Right cardiac atrium (tissue), 5 donors: ENCODE measurements around the gene RFX1. TPM values are rescaled to one million over a fixed set of nuclear protein-coding genes. Genes with fewer than 3 reads are reported as not detected.

ENCODE experiments used
- polyA plus RNA-seq: library from polyadenylated mRNA; stranded (reverse); fragments of 200-250 nt; gene quantifications from one replicate; pipeline ENCODE4 v1.2.3, GENCODE V29; 2013
- total RNA-seq, 4 donors: library from RNA; stranded (reverse); fragmentation: NEBNext Ultra II Directional; extraction: Animal tissue kit (Norgen Biotek cat#: 25700); gene quantifications; one replicate each; pipeline ENCODE4 v1.2.1, GENCODE V29; 2021
- donor health status: healthy with polysubstance abuse.
- donor health status: DM: no; HTN: yes; CAD: no.
- donor health status: DM: no; HTN: no; CAD: no.
- donor health status: DM: no; HTN: yes; CAD: no; lungs with severe emphysema.
- donor health status: DM: yes; HTN: yes; CAD: no.

The RFX1 gene
- total and polyA plus RNA-seq, 5 donors = 7.0 to 15.6 (median 11.5) TPM

Other genes with a start within 250 kb of the RFX1 start
- 10 to 100 TPM; 14.9 to 21.2 (median 16.8) TPM for gene MRI1, start 241.8 kb downstream of the RFX1 start, total RNA-seq
- gene MRI1, start 241.8 kb downstream of the RFX1 start, polyA plus RNA-seq = 11.2 TPM
- gene C19orf53, start 231.9 kb downstream of the RFX1 start, total RNA-seq = 100 to 1,000 TPM in 3 of 4 donors, 10 to 100 TPM in 1; 91.3 to 121 (median 104) TPM
- gene C19orf53, start 231.9 kb downstream of the RFX1 start, polyA plus RNA-seq = 233 TPM
- gene ZSWIM4, start 210.9 kb downstream of the RFX1 start, total RNA-seq = 1 to 10 TPM; 3.4 to 6.4 (median 3.5) TPM
- gene ZSWIM4, start 210.9 kb downstream of the RFX1 start, polyA plus RNA-seq = 2.3 TPM
- 1 to 10 TPM in 2 of 4 donors, under 1 TPM in 1, not detected in 1; 0.86 to 2.1 (median 1.4) TPM for gene NANOS3, start 129.2 kb downstream of the RFX1 start, total RNA-seq
- gene NANOS3, start 129.2 kb downstream of the RFX1 start, polyA plus RNA-seq = 1.7 TPM
- gene BRME1, start 100.2 kb downstream of the RFX1 start, total RNA-seq = 1 to 10 TPM in 1 of 4 donors, under 1 TPM in 3; 0.40 to 1.2 (median 0.80) TPM
- gene BRME1, start 100.2 kb downstream of the RFX1 start, polyA plus RNA-seq = 0.48 TPM
- gene CC2D1A, start 100.1 kb downstream of the RFX1 start, total RNA-seq = 10 to 100 TPM; 21.6 to 26.2 (median 22.3) TPM
- gene CC2D1A, start 100.1 kb downstream of the RFX1 start, polyA plus RNA-seq = 22.9 TPM
- 1 to 10 TPM; 1.4 to 3.2 (median 2.2) TPM for gene PODNL1, start 67.9 kb downstream of the RFX1 start, total RNA-seq
- 1.9 TPM for gene PODNL1, start 67.9 kb downstream of the RFX1 start, polyA plus RNA-seq
- 10 to 100 TPM; 20.3 to 24.1 (median 21.1) TPM for gene DCAF15, start 53.8 kb downstream of the RFX1 start, total RNA-seq
- 21.5 TPM for gene DCAF15, start 53.8 kb downstream of the RFX1 start, polyA plus RNA-seq
- gene RLN3, start 21.8 kb upstream of the RFX1 start, total RNA-seq = not detected
- gene RLN3, start 21.8 kb upstream of the RFX1 start, polyA plus RNA-seq = not detected
- 1 to 10 TPM; 3.3 to 4.7 (median 3.7) TPM for gene IL27RA, start 25.4 kb upstream of the RFX1 start, total RNA-seq
- gene IL27RA, start 25.4 kb upstream of the RFX1 start, polyA plus RNA-seq = 3.4 TPM
- gene PALM3, start 55.8 kb upstream of the RFX1 start, total RNA-seq = under 1 TPM; 0.38 to 0.58 (median 0.48) TPM
- 0.45 TPM for gene PALM3, start 55.8 kb upstream of the RFX1 start, polyA plus RNA-seq
- 10 to 100 TPM in 1 of 4 donors, 1 to 10 TPM in 3; 6.4 to 10.3 (median 9.2) TPM for gene MISP3, start 66.5 kb upstream of the RFX1 start, total RNA-seq
- 11.1 TPM for gene MISP3, start 66.5 kb upstream of the RFX1 start, polyA plus RNA-seq
- gene C19orf67, start 79.5 kb upstream of the RFX1 start, total RNA-seq = not detected
- gene C19orf67, start 79.5 kb upstream of the RFX1 start, polyA plus RNA-seq = not detected
- 10 to 100 TPM; 34.0 to 53.8 (median 42.5) TPM for gene SAMD1, start 84.4 kb upstream of the RFX1 start, total RNA-seq
- gene SAMD1, start 84.4 kb upstream of the RFX1 start, polyA plus RNA-seq = 32.2 TPM
- gene PRKACA, start 111.4 kb upstream of the RFX1 start, total RNA-seq = 100 to 1,000 TPM; 351 to 412 (median 373) TPM
- gene PRKACA, start 111.4 kb upstream of the RFX1 start, polyA plus RNA-seq = 256 TPM
- 1 to 10 TPM in 3 of 4 donors, under 1 TPM in 1; 0.56 to 1.4 (median 1.2) TPM for gene ASF1B, start 130.3 kb upstream of the RFX1 start, total RNA-seq
- 0.29 TPM for gene ASF1B, start 130.3 kb upstream of the RFX1 start, polyA plus RNA-seq
- gene ADGRL1, start 199.8 kb upstream of the RFX1 start, total RNA-seq = 10 to 100 TPM; 28.4 to 36.9 (median 34.0) TPM
- gene ADGRL1, start 199.8 kb upstream of the RFX1 start, polyA plus RNA-seq = 20.1 TPM